Osteoblast (primary cell): ENCODE data around the gene EPB41L3. TPM values are rescaled to one million over a fixed set of nuclear protein-coding genes. Genes with fewer than 3 reads are reported as not detected.

ENCODE experiments used
- DNase-seq: peaks from one replicate; pipeline ENCODE4 v3.0.0; 2011; ENCODE audit warnings: low spot score, mixed read lengths; ENCODE audit not compliant: insufficient read length; ENCODE audit errors: missing footprints
- H2AFZ ChIP-seq: 2 replicates; pipeline ENCODE4 v1.6.0; 2011; ENCODE audit warnings: mild to moderate bottlenecking, low read length
- H3K27ac ChIP-seq: 2 replicates; pipeline ENCODE4 v1.5.1; 2011; ENCODE audit warnings: mild to moderate bottlenecking, low read depth, low read length, moderate library complexity
- H3K27me3 ChIP-seq: 2 replicates; pipeline ENCODE4 v1.6.0; 2012; ENCODE audit warnings: mild to moderate bottlenecking, control low read depth, inconsistent platforms, low read length, moderate library complexity; ENCODE audit not compliant: insufficient read depth
- H3K36me3 ChIP-seq: 2 replicates; pipeline ENCODE4 v1.5.1; 2011; ENCODE audit warnings: mild to moderate bottlenecking, low read length, control low read depth, moderate library complexity; ENCODE audit not compliant: insufficient read depth
- H3K4me1 ChIP-seq: 2 replicates; pipeline ENCODE4 v1.5.1; 2011; ENCODE audit warnings: mild to moderate bottlenecking, low read length, control low read depth, moderate library complexity; ENCODE audit not compliant: insufficient read depth
- H3K4me2 ChIP-seq: 2 replicates; pipeline ENCODE4 v1.6.0; 2011; ENCODE audit warnings: mild to moderate bottlenecking, low read length; ENCODE audit not compliant: insufficient read depth
- H3K4me3 ChIP-seq: fragments of 200-600 bp; sonication (generic); 3 replicates; pipeline ENCODE4 v1.5.1; 2012; ENCODE audit warnings: mild to moderate bottlenecking, low read length, inconsistent platforms; ENCODE audit not compliant: insufficient read depth
- H3K79me2 ChIP-seq: 2 replicates; pipeline ENCODE4 v1.6.0; 2012; ENCODE audit warnings: mild to moderate bottlenecking, low read length, control low read depth, inconsistent platforms; ENCODE audit not compliant: insufficient read depth
- H3K9me3 ChIP-seq: 2 replicates; pipeline ENCODE4 v1.5.1; 2011; ENCODE audit warnings: low read depth, low read length, control low read depth
- H4K20me1 ChIP-seq: 2 replicates; pipeline ENCODE4 v1.6.0; 2012; ENCODE audit warnings: mild to moderate bottlenecking, low read length, control low read depth; ENCODE audit not compliant: insufficient read depth
- total RNA-seq: library from RNA; depleted of rRNA; stranded (reverse); fragments of >200 nt; gene quantifications from 2 replicates; pipeline ENCODE4 v1.2.3, GENCODE V29; 2012
- TF ChIP-seq, protein P1 (sequence below): IDR thresholded peaks from 2 replicates; pipeline ENCODE4 v1.5.1; 2011; ENCODE audit warnings: mild to moderate bottlenecking, low read depth, low read length, moderate library complexity; ENCODE audit errors: extremely low read depth

Gene EPB41L3
- total RNA-seq, 1 donor, result 0.72 TPM

DNA sequence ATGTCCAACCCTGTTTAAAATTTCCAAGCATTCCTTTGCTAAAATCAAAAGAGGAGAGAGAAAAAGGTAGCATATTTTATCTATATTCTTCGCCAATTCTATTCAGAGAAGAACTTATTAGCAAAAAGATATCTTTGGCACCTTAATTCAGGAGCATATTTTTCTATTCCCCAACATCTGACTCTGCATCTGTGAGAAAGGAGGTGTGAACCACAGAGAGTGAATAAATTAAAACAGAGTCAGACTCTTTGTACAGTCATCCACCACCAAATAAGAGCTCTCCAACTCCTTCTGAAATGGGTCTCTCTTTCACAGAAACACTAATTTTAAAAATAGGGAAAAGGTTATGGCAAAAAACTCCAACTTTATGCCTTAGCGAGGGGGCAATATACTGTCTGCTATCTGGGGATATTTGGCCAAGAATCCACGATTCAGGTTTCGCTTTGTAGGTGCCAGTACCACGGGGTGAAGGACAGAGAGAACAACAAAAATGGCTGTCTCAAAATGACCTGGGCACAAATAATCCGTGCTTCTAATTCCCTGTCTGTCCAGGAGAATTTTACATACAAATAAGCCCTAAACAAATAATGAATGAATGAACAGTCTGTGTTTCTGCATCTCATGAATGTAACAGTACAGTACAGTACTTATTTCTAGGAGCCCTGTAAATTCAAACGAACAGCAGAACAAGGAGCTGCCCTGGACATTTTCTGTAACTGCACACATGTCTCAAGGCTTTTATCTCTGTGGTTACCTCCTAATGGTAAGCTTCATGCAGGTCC is 43.4 kb downstream of the EPB41L3 start:
- Histone ChIP-seq H3K27ac (no peak overlapping the region), H3K36me3 (no peaks in the 10 kb centered on the region), H3K4me2 (no peak overlapping the region), H3K27me3 (no peaks in the 10 kb centered on the region), H3K4me3 (no peak overlapping the region), H2AFZ (no peak overlapping the region), H3K4me1 (no peaks in the 10 kb centered on the region), H3K9me3 (peaks cover 2% of the 10 kb centered on the region), H4K20me1 (no peaks in the 10 kb centered on the region), H3K79me2 (no peaks in the 10 kb centered on the region)
- TF ChIP-seq, protein P1, sequence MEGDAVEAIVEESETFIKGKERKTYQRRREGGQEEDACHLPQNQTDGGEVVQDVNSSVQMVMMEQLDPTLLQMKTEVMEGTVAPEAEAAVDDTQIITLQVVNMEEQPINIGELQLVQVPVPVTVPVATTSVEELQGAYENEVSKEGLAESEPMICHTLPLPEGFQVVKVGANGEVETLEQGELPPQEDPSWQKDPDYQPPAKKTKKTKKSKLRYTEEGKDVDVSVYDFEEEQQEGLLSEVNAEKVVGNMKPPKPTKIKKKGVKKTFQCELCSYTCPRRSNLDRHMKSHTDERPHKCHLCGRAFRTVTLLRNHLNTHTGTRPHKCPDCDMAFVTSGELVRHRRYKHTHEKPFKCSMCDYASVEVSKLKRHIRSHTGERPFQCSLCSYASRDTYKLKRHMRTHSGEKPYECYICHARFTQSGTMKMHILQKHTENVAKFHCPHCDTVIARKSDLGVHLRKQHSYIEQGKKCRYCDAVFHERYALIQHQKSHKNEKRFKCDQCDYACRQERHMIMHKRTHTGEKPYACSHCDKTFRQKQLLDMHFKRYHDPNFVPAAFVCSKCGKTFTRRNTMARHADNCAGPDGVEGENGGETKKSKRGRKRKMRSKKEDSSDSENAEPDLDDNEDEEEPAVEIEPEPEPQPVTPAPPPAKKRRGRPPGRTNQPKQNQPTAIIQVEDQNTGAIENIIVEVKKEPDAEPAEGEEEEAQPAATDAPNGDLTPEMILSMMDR, result no peak
- DNase-seq, result no peak

DNA sequence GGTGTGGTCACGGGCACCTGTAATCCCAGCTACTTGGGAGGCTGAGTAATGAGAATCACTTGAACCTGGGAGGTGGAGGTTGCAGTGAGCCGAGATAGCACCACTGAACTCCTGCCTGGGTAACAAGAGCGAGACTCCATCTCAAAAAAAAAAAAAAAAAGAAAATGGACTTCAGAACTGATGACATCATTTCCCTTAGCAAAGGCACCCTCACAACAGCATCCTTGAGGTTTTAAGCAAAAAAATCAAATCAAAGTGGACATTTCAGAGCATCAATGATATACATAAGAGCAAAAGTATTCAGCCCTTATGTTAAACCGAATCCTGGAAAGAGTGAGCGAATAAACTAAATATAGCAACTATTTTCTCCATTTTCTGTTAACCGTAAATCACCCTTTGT is 45.3 kb downstream of the EPB41L3 start:
- TF ChIP-seq, protein P1, result no peak
- H4K20me1 ChIP-seq, result no peaks in the 10 kb centered on the region
- H3K4me3 ChIP-seq, result no peak overlapping the region
- no peak overlapping the region for H3K27ac ChIP-seq
- DNase-seq, result no peak
- no peaks in the 10 kb centered on the region for H3K36me3 ChIP-seq
- H3K79me2 ChIP-seq, result no peaks in the 10 kb centered on the region
- no peak overlapping the region for H2AFZ ChIP-seq
- H3K27me3 ChIP-seq, result no peaks in the 10 kb centered on the region
- peaks cover 2% of the 10 kb centered on the region for H3K9me3 ChIP-seq
- no peaks in the 10 kb centered on the region for H3K4me1 ChIP-seq
- no peak overlapping the region for H3K4me2 ChIP-seq

DNA sequence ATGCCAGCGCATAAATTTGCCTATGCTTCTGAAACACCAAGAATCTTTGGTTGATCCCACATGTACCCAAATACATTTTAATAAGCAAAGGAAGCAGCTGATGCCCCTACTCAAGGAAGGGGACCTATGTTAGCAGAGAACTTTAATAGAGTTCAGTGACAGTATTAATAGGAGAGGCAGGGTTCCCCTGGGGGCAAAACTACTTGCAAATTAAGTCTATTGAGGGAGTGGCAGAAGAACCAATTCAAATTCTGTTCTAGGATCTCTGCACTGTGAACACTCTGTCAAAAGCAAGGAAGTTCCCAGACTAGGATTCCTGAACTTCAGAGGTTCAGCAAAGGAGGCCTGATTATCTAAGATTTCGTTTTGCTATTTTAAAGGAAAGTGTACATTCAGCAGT is 47.5 kb downstream of the EPB41L3 start:
- Histone ChIP-seq H3K27ac (no peak overlapping the region), H2AFZ (no peak overlapping the region), H3K36me3 (no peaks in the 10 kb centered on the region), H4K20me1 (no peaks in the 10 kb centered on the region), H3K4me2 (no peak overlapping the region), H3K79me2 (no peaks in the 10 kb centered on the region), H3K27me3 (no peaks in the 10 kb centered on the region), H3K4me3 (no peak overlapping the region), H3K4me1 (no peaks in the 10 kb centered on the region), H3K9me3 (peaks cover 2% of the 10 kb centered on the region)
- TF ChIP-seq, protein P1, result no peak
- DNase-seq, result no peak

DNA sequence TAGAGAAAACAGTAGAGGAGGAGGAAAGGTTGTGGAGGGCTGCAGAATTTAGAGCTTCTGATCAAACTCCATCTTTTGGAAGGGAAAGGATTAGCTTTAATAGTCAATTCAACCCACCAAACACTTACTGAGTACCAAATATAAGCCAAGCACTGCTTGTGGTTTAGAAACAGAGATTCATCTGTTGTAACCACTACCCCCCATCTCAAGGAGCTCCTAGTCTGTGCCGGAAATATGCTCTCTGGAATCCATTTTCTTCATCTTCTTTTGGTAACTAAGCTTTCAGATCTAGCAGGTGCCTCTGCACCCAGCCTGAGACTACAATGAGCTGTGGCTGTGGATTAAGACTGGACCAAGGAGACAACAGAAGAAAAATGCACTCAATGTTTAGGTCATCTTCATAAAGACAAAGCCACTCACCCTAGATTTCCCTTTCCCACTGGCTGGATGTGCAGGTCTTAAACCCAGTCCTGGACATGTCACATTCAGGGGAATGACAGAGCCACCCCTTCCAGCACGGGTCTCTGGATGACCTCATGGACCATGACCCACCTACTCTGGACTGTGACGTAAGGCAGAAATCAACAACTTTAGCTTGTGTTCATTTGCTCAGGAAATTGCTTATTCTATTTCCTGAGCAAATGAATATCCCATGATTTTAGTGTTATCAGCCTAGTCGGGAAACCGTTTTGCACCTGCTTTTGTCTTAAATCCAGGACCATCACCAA is 52.9 kb downstream of the EPB41L3 start:
- Histone ChIP-seq H3K79me2 (no peaks in the 10 kb centered on the region), H3K4me1 (no peaks in the 10 kb centered on the region), H3K9me3 (peaks cover 2% of the 10 kb centered on the region), H3K4me2 (no peak overlapping the region), H3K27me3 (no peaks in the 10 kb centered on the region), H3K27ac (no peak overlapping the region), H4K20me1 (no peaks in the 10 kb centered on the region), H3K36me3 (no peaks in the 10 kb centered on the region), H3K4me3 (no peak overlapping the region), H2AFZ (no peak overlapping the region)
- TF ChIP-seq, protein P1, result no peak
- DNase-seq, result no peak
